NCI-H2171 treated with DMSO at 0.1 percent for 48 hours (cell line): Measurements from ENCODE around the gene TMEM131.
"Not testable (repeated sequence)": the region's sequence is repeated elsewhere in the genome, so short reads cannot be mapped to it uniquely, and the experiment has no call there.

Experiments used
- DNase-seq: peaks from one replicate; lab custom pipeline; 2025; lab: John Stamatoyannopoulos, UW

The TMEM131 gene

DNA sequence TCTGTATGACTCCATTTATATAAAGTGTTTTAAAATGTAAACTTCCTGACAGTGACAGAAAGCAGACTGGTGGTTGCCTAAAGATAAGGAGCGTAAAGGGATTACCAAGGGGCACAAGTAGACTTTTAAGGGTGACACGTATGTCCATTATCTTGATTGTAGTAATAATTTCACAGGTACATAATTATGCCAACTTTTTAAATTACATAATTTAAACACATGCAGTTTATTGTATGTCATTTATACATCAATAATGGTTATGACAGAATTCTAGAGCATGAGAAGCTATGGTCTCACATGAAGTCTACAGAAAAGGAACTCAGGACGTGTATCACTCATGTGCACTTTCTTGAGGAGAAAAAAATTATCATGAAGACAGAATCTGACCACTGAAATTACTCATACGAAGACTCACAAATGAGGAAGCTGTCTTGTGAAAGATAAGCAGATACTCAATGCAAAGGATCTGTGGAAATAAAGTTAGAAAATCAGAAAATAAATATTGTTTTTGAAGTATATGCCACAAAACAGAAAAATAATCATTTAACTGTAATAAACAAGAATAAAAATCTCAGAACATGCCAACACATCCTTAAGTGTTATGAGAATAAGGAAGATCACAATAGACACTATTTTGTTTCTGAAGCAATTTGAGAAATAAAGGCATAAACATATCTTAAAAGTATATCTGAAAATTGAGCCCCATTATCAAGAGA lies 84.4 kb downstream of the TMEM131 start:
- DNase-seq: no peak

DNA sequence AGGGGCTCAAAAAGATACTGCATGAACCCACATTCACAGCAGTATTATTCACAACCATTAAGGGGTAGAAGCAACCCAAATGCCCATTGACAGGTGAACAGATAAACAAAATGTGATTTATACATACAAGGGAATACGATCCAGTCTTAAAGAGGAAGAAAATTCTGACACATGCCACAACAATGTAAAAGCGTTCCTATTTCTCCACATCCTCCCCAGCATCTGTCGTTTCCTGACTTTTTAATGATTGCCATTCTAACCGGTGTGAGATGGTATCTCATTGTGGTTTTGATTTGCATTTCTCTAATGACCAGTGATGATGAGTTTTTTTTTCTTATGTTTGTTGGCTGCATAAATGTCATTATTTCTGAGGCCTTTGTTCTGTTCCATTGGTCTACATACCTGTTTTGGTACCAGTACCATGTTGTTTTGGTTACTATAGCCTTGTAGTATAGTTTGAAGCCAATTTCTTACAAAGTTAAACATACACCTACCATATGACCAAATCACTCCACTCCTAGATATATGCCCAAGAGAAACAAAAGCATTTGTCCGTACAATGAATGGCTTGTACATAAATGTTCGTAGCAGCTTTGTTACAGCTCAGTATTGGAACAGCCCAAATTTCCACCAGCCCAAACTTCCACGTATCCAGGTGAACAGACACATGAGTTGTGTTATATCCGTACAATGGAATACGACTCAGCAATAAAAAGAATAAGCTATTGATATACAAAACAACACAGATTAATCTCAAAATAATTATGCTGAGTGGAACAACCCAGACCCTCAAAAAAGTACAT lies 85.1 kb downstream of the TMEM131 start:
- no peak for DNase-seq

DNA sequence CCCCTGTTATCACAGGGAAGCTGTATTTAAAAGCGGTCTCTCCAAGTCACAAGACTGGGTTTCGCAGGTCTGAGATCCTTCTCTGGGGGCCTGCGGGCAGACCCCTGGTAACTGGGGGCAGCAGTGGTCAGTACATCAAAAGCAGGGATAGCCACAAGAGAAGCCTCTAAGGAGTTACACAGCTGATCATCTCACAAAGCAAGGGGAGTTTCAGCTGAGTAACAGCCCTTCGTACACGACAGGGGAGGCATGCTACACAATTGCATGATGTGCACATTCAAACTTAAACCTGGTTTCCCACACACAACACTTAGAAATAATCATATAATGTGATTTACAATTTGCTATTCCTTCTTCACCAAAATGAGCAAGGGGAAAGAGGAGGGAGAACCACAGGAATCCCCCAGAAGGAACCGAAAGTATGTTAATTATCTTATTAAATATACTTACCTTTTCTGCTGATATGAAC lies 87.5 kb downstream of the TMEM131 start:
- no peak for DNase-seq

DNA sequence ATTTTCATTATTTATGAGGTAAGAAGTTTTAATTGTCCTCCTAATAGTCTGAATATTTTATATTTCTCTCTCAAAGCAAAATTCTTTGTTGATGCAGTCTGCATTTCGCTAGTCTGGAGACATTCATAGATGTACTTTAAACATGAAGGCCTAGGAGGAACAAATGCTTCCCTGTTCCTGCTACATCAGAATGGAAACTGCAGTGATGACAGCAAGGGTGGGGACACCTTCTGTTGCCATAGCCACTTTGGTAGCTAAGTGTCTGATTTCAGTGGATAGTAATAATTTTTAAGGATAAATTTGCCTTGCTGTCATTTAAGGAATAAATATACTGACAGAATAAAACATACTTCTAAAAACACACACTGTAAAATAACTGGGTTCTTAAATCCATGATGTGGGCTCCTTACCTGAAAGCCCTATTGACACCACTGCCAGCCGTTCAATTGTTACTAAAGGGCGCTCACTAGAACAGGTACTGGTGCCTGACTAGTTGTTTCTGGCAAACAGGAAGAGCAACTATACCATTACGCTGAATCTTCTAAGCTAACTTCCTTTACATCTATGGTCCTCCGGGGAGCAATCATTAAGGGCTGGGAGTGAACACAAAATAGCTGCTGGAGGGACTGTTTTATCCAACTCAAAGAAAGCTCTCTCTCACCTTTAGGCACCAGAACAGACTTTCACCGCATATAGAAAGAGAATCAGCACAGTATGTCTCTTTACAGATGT lies 88.2 kb downstream of the TMEM131 start:
- no peak for DNase-seq

- DNase-seq: peak; percentile 53
These were observed 89.4 kb downstream of the TMEM131 start for GRCh38 chr2:97906307-97906706.

GRCh38 chr2:97905294-97905693 lies 90.5 kb downstream of the TMEM131 start:
- DNase-seq: no peak

DNA sequence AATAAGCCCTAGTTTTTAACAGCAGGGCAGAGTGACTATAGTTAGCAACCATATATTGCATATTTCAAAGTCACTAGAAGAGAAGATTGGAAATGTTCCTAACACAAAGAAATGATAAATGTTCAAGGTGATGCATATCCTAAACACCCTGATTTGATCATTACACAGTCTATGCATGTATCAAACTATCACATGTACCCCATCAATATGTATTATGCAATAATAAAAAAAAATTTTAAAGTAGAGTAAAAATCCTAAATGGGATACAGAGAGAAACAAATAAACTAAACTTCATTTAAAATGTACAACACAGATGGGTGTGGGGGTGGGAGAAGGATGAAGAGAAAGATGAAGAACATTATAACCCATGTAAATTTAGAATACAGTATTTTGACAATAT lies 93.9 kb downstream of the TMEM131 start:
- DNase-seq: no peak

- no peak for DNase-seq
These were observed 94.9 kb downstream of the TMEM131 start for GRCh38 chr2:97900806-97901205.

DNA sequence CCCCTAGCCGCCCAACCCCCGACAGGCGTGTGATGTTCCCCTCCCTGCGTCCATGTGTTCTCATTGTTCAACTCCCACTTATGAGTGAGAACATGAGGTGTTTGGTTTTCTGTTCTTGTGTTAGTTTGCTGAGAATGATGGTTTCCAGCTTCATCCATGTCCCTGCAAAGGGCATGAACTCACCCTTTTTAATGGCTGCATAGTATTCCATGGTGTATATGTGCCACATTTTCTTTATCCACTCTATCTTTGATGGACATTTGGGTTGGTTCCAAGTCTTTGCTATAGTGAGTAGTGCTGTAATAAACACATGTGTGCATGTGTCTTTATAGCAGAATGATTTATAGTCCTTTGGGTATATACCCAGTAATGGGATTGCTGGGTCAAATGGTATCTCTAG lies 102.7 kb downstream of the TMEM131 start:
- not testable (repeated sequence) for DNase-seq

DNA sequence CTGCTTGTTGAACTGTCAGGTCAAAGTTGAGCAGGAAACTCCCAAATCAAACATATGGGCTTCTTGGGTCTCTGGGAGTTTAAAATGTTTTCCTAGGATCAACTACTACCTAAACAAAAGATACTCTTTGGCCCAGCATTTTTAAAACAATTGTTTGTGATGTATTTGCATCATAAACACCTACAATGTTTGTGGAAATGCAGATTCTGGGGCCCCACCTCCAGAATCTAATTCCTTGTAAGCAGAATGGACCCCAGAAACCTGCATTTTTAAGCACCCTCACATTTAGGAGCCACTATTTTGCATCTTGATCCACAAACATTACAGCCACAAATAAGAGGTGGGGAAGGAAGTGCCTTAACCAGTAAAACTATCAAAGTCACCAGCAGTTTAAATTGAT lies 104.1 kb downstream of the TMEM131 start:
- no peak for DNase-seq

DNA sequence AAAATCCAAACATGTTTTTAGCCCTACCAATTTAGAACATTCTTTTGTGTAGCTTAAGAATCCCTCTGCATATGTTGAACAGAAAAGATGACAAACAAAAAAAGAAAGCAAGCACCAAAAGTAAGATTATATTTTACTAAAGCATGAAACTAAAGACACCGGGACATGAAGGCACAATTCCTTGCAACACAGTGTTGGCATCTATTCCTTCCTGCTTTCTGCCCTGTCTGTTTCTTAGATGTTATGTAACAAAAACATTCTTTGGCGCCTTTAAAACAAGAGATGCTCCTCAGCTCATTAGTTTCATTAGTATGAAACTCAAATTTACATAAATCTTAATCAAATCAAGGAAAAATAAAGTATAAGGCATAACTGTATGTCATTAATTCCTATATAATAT lies 106.6 kb downstream of the TMEM131 start:
- no peak for DNase-seq

DNA sequence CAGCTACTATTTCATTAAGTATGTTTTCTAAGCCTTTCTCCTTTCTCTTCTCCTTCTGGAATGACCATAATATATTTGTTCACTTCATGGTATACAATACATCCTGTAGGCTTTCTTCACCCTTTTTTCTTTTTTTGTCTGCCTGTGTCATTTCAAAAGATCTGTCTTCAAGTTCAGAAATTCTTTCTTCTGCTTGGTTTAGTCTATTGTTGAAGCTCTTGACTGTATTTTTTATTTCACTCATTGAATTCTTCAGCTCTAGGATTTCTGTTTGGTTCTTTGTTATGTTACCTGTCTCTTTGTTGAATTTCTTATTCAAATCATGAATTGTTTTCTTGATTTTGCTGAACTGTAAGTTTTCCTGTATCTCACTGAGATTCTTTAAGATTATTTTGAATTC lies 109.9 kb downstream of the TMEM131 start:
- DNase-seq: no peak

GRCh38 chr2:97880334-97880733 lies 115.4 kb downstream of the TMEM131 start:
- DNase-seq: no peak

- DNase-seq: no peak
These were observed 116.9 kb downstream of the TMEM131 start for GRCh38 chr2:97878865-97879264.

DNA sequence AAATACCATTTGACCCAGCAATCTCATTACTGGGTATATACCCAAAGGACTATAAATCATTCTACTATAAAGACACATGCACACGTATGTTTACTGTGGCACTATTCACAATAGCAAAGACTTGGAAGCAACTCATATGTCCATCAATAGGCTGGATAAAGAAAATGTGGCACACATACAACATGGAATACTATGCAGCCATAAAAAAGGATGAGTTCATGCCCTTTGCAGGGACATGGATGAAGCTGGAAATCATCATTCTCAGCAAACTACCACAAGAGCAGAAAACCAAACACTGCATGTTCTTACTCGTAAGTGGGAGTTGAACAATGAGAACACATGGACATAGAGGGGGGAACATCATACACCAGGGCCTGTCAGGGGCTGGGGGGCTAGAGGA lies 117.4 kb downstream of the TMEM131 start:
- DNase-seq: not testable (repeated sequence)

GRCh38 chr2:97871096-97871780 lies 124.5 kb downstream of the TMEM131 start:
- DNase-seq: no peak

DNA sequence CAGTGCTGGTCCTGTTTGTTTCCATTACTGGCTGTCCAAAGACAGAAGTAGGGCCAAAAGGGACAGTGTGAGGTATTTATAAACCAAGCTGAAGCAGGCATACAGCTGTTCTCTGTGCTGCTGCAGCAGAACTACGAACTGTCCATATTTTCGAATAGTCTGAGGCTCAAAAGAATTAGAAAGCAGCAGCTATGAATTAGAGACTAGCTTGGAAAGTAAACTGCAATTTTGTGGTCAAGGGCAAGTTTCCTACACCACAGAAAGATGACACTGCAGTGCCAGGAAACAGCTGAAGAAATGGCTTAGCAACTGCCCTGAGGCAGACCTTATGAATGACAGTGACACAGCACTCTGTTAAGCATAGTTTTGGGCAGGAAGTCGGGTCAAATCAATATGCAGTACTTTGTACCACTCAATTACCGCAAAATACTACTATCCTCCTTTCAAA lies 125.3 kb downstream of the TMEM131 start:
- no peak for DNase-seq

- no peak for DNase-seq
These were observed 125.9 kb downstream of the TMEM131 start for GRCh38 chr2:97869722-97870346.

- DNase-seq: no peak
These were observed 126.6 kb downstream of the TMEM131 start for GRCh38 chr2:97868986-97869721.

- no peak for DNase-seq
These were observed 131.9 kb downstream of the TMEM131 start for GRCh38 chr2:97863829-97864228.

DNA sequence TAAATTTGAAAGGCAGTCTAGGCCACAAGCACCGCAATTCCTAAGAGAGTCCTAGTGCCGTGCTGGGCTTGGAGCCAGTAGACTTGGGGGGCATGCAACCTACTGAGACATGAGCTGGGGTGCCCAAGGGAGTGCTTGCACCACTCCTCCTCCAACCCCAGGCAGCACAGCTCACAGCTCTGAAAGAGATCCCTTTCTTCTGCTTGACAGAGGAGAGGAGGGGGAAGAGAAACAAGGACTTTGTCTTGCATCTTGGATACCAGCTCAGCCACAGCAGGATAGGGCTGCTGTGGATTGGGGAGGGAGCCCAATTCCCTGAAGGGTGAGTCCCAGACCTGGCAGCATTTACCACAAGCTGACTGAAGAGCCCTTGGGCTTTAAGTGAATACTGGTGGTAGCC lies 134.6 kb downstream of the TMEM131 start:
- no peak for DNase-seq
